NCI-H2196 treated with DMSO at 0.1 percent for 48 hours (cell line): ENCODE measurements around the gene HOGA1.
A peak's percentile ranks its signal among the peaks of the same experiment; 100 is the strongest.
"Not testable (repeated sequence)": the region's sequence is repeated elsewhere in the genome, so short reads cannot be mapped to it uniquely, and the experiment has no call there.

Experiments used
- DNase-seq: peaks from one replicate; lab custom pipeline; 2025; ENCODE audit not compliant: unreplicated experiment; lab: John Stamatoyannopoulos, UW

HOGA1 gene

DNA sequence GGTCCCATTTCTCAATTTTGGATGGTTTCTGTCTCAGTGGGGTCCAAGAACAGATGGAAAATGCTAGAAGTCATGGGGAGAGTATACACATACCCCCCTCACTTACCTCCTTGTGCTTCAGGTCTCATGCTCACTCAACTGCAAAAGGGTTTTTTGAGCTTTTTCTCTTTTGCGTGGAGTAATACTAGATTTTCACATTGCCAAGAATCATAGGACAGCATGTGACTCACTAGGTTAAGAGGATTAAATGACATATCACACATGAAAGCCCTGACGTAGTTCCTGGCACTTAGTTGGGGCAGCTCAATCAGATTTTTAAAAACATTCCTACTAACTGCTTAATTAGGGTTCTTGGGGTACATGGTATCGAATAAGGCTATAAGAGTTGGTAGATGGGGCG, 60.7 kb downstream of the HOGA1 start:
- DNase-seq, result no peak

DNA sequence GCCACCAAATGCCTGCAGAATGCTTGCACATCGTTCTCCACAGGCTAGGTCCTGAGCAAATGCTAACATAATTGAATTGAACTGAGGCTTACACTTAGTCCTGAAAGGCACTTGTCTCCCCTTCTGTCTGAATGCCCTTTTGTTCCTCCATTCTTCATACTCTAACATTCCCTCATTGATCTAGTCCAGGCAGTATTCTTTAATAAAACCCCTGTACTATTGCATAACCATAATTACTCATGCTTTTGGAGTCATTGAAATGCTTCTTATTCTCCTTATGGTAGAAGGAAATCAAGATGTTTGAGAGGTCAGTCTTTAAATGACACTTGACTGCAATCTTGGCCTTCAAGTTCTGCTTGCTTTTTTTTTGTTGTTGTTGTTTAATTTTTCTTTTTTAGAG, 63.4 kb downstream of the HOGA1 start:
- DNase-seq, result no peak

DNA sequence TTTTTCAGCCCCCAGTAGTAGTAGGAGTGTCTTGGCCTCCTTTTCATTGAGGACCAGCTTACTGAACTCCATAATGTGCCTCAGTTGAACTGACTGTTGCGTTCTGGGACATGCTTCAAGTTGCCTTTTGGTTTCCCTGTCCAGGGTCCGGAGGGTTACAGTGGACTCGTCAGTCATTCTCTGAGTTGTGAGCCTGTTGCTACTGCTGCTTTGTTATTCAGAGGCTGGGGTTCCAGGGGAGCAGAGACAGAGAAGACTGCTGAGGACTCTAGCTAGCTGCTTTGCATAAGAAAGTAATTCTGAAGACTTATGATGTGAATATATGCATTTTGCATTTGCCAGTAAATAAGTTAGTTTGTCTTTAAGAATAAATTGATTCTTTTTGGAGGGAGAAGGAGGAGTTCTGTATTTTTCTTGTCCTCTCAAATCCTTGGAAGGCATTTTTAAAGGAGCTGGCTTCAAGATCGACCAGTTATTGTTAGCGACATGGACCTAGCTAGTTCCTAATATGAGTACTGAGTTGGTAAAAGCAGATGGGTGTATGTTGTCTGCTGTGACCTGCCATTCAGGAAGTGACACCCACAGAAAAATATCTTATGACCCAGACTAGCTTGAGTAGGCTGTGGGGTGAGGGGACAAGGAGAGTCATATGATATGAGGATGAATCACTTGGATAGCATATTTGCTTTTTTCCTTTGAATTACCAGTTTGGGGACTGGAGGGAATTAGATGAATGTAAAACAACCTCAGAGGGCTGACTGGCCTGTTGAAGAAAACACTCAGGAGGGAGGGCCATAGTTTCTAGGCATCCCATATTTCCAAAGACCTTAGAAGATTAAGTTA, 64.6 kb downstream of the HOGA1 start:
- peak; percentile 16 for DNase-seq

DNA sequence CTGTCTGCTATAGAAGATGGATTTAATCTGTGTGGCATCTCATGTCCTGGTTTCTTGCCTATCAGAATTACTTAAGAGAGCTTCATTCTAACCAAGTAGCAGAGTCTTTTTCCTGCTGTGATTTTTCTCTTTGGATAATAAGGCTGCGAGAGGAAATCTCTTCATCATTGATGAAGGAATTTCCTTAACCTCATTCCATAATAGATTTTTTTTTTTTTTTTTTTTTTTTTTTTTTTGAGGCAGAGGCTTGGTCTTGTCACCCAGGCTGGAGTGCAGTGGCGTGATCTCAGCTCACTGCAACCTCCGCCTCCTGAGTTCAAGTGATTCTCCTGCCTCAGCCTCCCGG, 65.2 kb downstream of the HOGA1 start:
- DNase-seq, result not testable (repeated sequence)

DNA sequence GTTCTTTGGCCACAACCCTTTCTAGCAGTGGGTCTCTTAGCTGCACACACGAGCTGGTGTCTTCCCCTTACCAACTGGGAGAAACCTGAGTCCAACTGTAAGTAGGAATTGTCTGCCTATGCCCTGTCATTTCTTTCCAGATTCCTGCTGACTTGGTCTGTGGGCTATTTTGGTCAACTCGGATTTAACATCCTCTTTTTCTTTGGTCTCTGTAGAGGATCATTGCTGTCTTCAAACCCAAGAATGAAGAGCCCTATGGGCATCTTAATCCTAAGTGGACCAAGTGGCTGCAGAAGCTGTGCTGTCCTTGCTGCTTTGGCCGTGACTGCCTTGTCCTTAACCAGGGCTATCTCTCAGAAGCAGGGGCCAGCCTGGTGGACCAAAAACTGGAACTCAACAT, 66.5 kb downstream of the HOGA1 start:
- no peak for DNase-seq

DNA sequence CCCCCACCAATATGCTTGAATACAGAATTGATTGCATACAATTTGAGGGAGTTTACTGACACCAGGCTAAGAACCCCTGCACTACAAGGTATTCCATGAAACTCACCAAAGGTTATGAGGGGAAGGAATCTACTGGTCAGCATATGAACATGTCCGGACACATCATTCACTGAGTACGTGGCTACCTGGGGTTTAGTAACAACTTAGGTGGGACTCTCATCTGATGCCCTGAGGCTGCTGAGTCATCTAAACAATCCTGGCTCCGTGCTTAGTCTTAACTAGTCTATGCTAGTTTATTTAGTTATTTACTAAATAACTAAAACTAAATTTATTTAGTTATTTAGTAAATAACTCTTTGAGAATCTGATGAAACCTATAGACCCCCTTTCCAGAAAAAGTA, 67.6 kb downstream of the HOGA1 start:
- DNase-seq, result no peak

DNA sequence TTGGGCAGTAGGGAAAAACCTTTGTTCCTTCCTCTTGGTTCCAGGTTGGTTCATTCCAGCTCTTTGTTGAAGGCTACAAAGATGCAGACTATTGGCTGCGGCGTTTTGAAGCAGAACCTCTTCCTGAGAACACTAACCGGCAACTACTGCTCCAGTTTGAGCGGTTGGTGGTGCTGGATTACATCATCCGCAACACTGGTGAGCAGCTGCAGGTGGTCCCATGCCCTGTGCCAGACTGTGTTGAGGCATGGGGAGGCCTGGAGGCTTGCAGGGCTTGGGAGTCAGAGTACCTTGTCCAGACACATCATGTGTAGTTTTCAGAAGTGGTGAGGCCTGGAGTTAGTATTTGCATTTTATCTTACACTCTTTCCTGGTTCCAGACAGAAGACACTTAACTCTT, 72.6 kb downstream of the HOGA1 start:
- no peak for DNase-seq

DNA sequence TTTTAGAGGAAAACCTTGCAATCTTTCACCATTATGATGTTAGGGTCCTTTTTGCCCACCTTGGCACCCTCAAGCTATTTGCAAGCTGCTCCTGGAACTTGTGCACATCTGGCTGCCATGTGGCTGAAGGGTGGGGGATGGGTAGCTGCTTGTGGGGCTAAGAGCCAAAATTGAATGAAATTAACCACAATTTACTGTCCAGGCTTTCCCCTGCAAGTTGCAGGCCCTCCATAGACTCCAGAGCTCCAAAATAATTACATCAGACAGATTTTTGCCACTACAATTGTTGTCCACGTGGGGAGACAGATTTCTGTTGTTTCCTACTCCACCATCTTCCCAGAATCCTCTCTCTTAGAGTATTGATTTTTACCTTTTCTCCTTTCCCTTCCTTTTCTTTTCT, 75.4 kb downstream of the HOGA1 start:
- no peak for DNase-seq
